GM18867 (cell line): Measurements from ENCODE around the gene AGL.
"Not testable (repeated sequence)": the region's sequence is repeated elsewhere in the genome, so short reads cannot be mapped to it uniquely, and the experiment has no call there.

Experiments used
- ATAC-seq: cut with Tn5 transposase; IDR thresholded peaks from one replicate; pipeline ENCODE4 v1.9.1; 2021; ENCODE audit warnings: mild to moderate bottlenecking, moderate library complexity; ENCODE audit not compliant: unreplicated experiment

The AGL gene

GRCh38 chr1:99936071-99936470 lies 85.9 kb downstream of the AGL start:
- no peak for ATAC-seq

GRCh38 chr1:99942723-99943122 lies 92.6 kb downstream of the AGL start:
- ATAC-seq: no peak

GRCh38 chr1:99943223-99943794 lies 93.1 kb downstream of the AGL start:
- ATAC-seq: no peak

- ATAC-seq: no peak
These were observed 94.0 kb downstream of the AGL start for GRCh38 chr1:99944192-99944591.

GRCh38 chr1:99945174-99945573 lies 95.0 kb downstream of the AGL start:
- no peak for ATAC-seq

GRCh38 chr1:99950486-99950885 lies 100.3 kb downstream of the AGL start:
- no peak for ATAC-seq

GRCh38 chr1:99952522-99952921 lies 102.4 kb downstream of the AGL start:
- no peak for ATAC-seq

GRCh38 chr1:99955375-99955774 lies 105.2 kb downstream of the AGL start:
- ATAC-seq: no peak

GRCh38 chr1:99956755-99957154 lies 106.6 kb downstream of the AGL start:
- ATAC-seq: no peak

GRCh38 chr1:99957818-99958217 lies 107.7 kb downstream of the AGL start:
- no peak for ATAC-seq

GRCh38 chr1:99959189-99959705 lies 109.1 kb downstream of the AGL start:
- not testable (repeated sequence) for ATAC-seq

GRCh38 chr1:99960260-99960659 lies 110.1 kb downstream of the AGL start:
- ATAC-seq: not testable (repeated sequence)

GRCh38 chr1:99963041-99963795 lies 113.1 kb downstream of the AGL start:
- ATAC-seq: no peak

- ATAC-seq: no peak
These were observed 114.6 kb downstream of the AGL start for GRCh38 chr1:99964806-99965205.

GRCh38 chr1:99965646-99966375 lies 115.7 kb downstream of the AGL start:
- no peak for ATAC-seq

GRCh38 chr1:99968214-99968613 lies 118.1 kb downstream of the AGL start:
- ATAC-seq: no peak

- ATAC-seq: peak; percentile 15
These were observed 119.1 kb downstream of the AGL start for GRCh38 chr1:99969260-99969728.

- peak; percentile 93 for ATAC-seq
These were observed 119.8 kb downstream of the AGL start, which contains the start of gene SLC35A3 for GRCh38 chr1:99969729-99970621. SLC35A3 (plus strand) TSS chr1:99969996; CDS start chr1:99993555, 23,559 bp downstream.

- ATAC-seq: no peak
These were observed 120.6 kb downstream of the AGL start for GRCh38 chr1:99970713-99971255.

GRCh38 chr1:99972066-99972465 lies 121.9 kb downstream of the AGL start:
- not testable (repeated sequence) for ATAC-seq
